Central memory CD4-positive, alpha-beta T cell (primary cell): ENCODE data around the gene SDC1.

Experiments used
- DNase-seq: peaks from one replicate; pipeline ENCODE4 v3.0.0; 2022

Gene SDC1

DNA sequence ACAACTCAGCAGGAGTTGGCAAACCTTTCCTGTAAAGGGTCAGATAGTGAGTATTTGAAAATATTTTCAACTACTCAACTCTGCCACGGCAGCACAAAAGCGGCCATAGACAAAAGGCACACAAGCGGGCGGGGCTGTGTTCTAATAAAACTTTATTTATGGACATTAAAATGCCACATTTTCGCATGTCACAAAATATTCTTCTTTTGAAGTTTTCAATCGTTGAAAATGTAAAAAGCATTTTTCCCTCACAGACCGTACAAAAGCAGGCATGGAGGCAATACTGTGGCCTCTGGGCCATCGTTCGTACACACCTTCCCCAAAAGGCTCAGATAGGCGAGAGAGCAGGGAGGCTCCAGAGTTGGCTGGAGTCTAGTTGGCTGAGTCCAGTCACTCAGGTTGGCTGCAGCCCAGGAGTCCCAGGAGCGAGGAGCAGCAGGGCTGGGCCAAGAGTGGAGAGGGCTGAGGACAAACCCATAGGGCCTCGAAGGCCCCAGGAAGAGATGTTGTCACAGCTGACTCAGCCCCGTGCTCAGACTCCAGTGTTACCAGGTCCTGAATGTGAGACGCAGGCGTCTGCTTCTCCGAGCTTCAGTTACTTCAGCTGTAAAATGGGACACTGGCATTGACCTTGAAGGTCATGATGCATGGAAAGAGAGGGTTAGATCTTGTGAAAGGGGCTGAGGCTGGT is 42.5 kb downstream of the SDC1 start:
- no peak for DNase-seq

DNA sequence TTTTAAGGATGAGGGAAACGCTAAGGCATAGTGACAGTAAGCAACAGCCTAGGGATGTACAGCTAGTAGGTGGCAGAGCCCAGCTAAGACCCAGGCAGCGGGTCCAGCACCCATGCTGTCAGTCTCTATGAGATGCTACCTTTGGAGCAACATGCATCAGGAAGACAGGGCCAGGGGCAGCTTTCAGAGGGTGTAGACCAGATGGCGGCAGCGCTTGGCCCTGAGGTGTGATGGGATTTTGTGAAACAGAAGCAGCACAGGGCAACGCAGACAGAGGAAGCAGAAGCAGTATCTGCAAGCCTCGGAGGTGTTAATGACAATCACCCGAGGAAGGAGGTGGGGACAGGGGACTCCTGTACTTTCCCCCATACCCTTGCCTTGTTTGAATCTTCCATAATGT is 43.2 kb downstream of the SDC1 start:
- no peak for DNase-seq

DNA sequence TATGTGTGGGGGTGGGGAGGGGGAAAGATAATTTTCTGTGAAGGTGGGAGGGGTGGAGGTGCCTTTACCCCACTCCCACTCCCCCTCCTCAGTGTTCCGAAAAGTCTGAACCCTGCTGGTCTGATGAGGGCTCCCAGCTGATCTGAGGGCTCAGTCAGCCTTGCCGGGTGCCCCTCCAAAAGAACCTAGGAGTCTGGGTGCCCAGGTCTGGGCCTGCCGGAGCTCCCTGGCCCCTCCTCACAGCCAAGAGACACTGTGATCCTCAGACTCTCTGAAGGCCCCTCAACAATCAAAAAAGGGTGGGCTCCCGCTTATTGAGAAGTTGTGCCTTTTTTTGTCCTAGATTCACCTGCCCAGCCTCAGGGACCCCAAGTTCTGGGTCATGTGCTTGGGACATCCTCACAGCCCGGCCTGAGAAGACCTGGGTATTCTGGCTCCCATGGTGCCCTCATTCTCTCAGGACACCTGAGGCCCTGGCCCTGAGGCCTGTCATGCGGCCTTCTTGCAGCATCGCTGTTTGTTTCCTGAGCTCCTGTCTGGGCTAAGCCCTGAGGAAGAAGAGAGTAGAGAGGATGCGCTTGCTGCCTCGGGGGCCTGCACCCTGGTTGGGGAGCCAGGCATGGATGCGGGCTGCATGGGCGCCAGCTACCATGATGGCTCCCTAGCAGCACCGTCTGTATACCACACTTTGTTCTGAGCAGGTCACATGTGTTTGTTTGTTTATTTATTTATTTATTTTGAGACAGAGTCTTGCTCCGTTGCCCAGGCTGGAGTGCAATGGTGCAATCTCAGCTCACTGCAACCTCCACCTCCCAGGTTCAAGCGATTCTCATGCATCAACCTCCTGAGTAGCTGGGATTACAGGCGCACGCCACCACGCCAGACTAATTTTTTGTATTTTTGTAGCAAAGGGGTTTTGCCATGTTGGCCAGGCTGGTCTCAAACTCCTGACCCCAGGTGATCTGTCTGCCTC is 44.0 kb downstream of the SDC1 start:
- DNase-seq: no peak

DNA sequence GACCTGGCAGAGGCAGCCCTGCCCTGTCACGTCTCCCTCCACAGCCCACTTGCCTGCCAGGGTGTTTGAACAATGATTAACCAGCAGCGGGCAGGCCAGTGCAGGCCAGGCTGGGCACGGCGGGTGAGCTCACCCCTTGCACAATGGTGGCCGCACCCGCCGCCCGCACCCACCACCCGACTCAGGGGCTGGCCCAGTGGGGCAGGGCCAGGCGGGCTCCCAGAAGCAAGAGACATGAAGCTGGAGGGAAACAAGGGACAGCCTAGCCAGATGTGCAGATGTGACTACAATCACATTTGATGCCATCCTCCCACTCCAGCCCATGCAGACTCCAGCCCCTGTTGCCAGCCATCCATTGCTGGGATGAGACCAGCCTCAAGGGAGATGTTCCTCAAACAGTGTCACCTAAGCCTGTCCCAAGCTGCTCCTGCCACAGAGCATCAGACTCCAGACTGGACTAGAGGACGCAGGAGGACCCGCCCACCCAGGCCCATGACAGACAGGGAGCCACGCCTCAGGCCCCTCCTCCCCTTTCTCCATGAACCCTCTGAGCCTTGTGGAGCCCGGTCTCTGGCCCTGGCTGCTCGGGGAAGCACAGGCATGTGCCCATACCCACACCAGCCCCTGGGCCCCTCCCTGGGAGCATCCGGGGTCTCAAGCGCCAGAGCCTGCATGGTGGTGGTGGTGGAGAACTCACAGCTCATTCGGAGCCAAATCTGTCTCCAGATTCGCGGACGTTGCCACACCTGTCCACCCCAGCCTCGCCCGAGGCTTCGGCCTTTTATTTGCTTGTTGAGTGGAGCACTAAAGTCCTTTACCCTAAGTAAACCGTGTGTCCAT is 45.0 kb downstream of the SDC1 start:
- DNase-seq: no peak

DNA sequence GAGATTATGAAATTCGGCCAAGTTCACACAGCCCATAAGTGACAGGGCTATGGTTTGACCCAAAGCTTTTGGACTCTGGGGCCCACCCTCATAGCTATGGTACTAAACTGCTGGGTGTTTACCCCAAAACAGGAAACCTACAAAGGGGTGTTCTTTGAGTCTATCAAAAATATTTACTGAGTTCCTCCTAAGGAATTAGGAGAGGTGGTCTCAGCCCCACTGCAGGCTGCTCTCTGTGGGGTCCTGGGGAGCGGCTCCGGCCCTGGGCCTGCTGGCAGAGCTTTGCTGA is 45.5 kb downstream of the SDC1 start:
- no peak for DNase-seq

DNA sequence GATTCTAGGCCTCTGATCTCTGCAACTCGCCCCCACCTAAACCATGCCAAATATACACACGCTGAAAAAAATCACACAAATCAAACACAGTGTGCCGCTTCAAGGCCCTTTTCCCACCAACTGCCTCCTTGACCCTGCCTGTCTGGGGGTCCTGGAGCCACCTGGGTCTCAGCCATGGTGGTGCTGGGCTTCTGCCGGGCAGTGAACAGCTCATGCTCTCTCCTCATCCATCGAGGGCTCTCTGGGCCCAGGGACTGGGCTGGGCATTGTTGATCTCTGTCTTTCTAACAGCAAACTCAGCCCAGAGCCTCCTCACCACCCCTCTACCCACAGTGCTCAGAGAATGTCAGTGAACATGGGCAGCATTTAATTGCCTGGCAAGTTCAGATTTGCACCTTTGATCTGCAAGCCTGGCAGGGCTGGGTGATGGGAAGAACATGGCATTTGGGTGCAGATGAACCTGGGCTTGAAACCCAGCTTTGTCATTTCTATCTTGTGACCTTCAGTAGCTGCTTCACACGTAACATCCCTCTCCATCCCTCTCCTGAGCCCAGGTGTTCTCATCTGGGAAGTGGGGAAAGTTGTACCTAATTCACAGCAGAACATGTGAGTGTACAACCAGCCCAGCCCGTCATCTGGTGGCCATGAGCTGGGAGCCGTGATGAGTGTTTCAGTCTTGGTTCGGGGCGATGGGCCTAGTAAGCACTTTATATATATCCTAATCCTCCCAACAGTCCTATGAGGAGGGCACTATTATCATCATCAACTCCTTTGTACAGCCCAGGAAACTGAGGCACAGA is 46.1 kb downstream of the SDC1 start:
- DNase-seq: no peak

DNA sequence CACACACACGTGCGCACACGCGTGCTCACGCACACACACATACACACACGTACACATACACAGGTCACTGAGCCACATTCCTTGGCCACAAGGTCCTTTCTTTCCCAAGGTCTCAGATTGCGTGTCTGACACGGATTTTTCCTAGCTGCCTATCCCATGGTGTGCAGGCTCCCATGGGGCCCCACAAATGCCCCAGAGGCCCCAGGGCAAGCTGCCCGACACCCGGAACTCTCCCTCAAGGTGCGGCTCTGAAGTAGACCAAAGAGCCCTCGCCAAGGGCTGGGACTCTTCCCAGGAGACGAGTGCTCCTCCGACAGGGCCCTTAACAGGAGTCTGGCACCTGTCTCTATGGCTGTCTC is 46.7 kb downstream of the SDC1 start:
- no peak for DNase-seq

DNA sequence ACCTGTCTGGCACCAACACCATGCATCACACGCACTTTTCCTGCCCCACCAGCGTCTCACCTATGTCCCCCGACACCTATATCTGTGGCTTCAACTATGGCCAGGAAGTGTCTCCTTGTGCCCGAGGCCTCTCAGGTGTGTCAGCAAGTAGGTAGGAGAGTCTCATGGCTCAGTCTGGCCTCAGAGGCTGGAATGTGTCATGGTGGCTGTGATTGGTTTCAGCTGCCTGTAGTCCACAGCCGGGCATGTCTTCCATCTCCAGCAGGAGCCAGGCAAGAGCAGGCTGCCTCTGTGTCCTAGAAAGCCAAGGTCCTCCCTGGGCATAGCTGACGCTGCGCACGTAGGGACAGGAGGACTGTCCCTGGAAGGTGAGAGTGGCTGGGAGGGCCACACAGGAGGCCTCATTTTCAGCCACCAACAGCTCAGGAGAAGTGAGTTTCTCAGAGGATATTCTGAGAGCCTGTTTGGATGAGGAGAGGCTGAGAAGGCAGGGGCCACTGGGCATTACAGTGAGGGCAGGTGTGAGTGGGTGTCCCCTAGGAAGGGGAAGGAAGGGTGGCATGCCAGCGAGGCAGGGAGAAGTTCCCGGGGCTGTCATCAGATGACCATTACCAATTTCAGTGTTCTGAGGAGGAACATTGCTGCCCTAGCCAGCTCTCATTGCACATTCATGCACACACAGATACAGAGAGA is 47.2 kb downstream of the SDC1 start:
- no peak for DNase-seq

DNA sequence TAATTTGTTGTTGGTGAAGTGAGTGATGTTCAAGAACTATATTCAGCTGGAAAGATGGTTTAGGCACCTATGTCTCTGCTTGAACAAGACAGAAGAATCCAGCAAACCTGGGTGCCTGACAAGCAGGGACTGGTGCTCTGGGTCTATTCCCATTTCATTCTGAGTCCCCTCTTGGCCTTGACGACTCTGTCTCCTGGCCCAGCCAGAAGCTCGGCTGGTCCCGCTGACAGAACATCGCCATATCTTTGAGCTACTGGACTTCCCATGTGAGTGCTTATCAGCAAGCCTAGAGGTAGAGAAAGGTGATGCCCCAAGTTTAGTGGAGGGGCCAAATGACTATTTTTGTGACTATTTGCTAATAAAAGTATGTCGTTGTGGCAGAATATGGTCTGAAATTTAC is 48.2 kb downstream of the SDC1 start:
- DNase-seq: no peak

DNA sequence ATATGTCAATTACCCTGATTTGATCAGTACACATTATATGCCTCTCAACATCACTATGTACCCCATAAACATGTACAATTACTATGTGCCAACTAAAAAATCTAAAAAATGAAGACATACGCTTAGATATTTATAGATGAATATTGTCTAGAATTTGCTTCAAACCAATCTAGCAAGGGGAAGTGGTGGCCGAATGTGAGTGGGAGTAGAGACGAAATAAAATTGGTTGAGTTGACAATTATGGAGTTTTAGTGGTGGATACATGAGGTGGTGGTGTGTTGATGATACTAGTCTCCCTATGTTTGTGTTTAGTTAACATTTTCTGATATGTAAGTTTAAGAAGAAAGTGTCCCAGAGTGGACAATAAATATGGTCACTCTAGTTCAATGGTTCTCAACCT is 49.0 kb downstream of the SDC1 start:
- DNase-seq: no peak

DNA sequence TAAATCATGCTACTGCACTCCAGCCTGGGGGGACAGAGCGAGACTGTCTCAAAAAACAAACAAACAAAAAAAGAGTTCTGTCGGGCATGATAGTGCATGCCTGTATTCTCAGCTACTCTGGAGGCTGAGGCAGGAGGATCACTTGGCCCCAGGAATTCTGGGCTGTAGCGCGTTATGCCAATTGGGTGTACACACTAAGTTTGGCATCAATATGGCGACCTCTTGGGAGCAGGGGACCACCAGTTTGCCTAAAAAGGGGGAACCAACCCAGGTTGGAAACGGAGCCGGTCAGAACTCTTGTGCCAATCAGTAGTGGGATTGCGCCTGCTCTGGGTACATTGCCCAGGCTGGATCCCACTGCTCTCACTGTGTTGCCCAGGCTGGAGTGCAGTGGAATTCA is 49.7 kb downstream of the SDC1 start:
- DNase-seq: no peak

DNA sequence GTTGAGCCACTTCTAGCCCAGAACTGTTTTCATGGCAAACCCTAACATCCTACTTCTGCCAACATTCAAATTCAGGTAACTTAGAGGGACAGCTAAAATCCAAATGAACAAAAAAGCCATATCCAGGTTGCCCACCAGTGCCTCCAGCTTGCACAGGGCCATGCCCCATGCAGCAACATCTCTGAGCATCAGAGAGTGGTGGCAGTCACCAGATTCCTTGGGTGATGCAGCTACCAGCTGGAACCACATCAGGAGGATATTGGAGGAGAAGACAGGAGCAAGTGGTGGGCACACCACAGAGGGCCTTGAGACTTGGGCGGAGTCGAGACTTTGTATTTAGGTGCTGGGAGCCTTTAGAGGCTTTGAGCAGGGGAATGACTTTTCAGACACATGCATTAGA is 50.5 kb downstream of the SDC1 start:
- no peak for DNase-seq

DNA sequence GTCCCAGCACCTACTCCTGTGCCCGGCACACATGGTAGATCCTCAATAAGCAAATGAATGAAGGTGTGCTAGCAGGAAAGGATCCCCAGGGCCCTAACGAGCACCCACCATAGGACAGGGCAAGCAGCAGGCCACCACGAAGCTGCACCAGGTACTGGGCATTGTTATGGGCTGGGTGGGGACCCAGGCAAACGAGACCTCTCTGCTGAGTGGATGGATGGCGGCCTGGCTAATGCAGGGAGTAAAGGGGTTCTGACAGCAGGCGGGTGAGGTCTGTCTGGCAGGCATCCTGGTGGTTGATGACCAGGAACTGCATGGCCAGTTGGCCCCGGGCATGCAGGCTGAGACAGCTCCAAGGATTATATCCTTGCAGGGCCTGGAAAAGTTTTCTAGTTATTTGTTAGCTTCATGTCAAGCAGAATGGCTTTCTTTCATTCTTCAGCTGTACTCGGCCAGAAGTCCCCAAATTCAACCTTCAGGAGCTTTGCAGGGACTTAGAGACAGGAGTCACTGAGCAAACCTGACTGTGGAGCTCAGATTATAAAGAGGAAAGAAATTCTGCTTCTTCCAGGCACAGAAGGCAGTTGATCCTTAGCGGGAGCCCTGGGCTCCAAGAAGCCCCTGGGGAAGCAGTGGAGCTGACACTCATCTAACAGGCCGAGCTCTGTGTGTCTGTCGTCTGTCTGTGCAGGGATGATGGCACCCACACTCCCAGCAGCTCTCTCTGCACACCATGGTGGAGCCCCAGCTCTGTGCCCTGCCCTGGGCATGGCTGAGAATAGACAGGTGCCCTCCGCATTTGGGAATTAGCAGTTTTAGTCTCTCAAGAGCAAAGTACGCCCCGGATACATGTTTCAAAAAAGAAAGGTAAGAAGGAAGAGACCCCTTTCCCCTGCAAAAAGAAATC is 51.2 kb downstream of the SDC1 start:
- DNase-seq: no peak

DNA sequence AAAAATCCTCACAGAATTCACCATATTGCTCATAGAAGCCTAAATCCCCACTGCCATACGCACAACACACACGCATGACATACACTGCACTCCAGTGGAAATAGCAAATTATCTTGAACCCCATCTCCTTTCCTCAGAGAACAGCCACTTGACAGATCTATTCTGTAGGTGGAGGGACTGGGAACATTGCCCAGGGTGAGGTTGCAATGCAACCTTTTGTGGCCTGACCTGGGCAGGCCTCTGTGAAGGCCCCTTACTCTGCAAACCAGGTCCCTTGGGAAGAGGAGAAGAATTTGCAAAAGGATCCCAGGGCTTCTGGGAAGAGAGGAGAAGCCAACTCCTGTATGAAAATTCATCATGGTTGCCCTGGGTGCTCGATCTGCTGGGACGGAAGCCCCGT is 51.9 kb downstream of the SDC1 start:
- no peak for DNase-seq

DNA sequence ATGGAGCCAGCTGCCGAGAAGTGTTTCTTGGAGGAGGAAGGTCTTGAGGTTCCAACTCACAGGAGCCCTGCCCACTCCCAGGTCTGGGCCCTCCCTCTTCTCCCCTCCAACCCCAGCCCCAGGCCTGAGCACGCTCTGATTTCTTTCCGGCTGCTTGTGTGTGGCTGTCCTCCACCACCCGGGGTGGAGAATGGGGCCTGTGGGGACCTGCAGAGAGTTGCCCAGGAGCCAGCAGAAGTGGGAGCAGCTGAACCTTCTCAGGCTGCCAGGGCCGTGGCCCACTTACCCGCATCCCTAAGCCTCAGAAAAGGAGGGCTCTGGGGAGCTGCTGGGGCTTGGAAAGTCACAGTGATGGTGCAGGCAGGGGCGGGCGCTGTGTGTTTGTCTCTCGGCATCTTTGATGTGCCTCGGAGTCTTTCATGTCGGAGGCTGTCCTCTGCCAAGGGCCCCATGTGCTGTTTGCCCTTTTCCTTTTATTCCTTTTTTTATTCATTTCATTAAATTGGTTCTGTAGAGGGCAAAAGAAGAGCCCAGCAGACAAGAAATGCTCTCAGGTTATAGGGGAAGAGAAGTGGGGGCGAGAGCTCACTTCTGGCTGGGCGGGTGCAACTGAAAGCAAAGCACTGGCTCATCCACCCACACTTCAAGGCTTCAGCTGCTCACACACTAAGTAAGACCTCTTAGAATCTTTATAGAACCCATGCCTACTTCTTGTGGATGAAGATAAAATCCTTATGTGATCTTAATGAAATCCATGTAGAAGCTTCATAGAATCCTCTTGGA is 52.5 kb downstream of the SDC1 start:
- no peak for DNase-seq

DNA sequence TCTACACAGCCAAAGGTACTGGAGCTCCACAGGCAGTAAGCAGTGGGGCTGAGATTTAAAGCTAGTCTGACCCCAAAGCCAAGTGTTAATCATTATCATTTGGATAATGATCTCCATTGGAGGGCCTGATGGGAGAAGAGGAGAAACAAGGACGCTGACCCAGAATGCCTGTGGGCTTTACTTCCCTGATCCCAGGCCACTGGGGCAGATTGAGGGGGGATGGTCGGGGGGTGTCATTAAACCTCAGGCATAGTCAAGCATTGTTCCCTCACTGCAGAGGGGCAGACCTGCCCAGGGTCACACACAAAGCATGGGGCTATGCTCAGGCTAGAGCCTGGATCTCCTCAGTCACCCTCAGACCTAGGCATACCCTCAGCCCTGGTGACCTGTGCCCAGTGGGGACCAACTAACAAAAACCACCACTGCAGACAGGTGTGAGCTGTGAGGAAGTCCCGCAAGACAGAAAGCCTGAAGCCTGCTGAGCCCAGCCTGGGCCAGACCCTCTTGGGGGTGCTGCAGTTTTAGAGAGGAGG is 53.4 kb downstream of the SDC1 start:
- no peak for DNase-seq

DNA sequence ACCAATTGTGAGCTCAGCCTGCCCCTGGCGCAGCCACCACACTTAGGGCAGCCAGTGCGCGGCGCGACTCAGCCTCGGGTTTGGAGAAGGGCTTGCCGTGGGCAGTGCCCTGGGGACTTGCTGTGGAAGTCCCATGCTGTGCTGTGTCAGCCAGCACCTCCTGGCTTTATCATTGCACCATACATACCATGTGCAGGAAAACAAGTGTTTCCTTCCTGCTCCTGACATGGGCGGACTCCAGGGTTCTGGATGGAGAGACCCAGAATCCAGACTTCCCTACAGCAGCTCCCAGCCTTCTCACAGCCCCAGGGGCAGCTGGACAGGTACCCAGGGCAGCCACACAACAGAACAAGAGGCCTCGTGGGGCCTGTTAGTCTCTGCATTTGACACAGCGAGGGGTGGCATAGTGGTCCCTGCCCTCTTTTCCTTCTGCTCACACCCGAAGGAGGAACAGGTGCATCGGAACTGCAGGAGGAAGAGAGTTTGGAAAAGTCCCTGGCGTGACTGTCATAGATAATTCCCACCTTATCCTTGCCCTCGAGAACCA is 54.2 kb downstream of the SDC1 start:
- DNase-seq: no peak

DNA sequence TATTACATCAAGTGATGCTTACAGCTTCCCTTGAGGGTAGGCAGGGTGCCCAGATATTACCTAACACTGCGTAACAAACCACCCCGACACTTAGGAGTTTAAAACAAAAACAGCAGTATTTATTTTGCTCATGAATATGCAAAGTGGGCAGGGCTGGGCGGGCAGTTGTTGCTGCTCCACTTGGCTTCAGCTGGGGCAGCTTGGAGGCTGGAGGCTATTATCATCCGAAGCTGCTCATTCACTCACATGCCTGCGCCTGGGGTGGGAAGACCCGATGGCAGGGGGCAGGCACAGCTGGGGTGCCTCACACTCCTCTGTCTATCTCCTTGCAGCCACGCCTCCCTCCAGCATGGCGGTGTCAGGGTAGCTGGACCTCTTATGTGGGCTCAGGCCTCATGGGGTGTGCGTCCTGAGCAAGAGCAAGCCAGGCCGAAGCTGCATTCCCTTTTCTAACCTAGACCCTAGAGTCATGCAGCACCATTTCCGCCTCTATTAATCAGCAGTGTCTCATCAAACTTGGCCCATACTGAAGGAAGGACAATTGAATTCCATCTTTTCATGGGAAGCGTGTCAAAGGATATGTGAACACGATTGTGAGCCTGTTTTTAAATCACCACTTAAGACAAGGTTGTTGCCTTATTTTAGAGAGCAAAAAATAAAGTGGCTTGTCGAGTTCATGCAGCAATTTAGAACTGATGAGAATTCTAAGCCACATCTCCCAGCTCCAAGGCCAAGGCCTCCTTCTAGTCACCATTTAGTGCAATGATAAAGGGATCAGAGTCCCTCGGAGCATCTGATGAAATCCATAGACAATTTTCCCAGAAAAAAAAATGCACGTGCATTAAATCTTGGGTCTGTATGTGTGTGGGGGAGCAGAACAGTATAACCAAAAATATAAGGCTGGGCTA is 54.9 kb downstream of the SDC1 start:
- no peak for DNase-seq
